Endothelial cell of umbilical vein (primary cell): Measurements from ENCODE around the gene STUM. TPM values are rescaled to one million over a fixed set of nuclear protein-coding genes. Genes with fewer than 3 reads are reported as not detected.

ENCODE experiments used
- BruUV-seq: library from RNA; stranded (reverse); fragments of 400-500 nt; replicated peaks from 2 replicates; lab custom pipeline; 2021; lab: Mats Ljungman, UMichigan
- CTCF ChIA-PET: fragments of 300-600, 350-600 bp; sonication (Branson Sonifier 250); formaldehyde crosslinking; loops from one replicate; lab custom pipeline; 2021; ENCODE audit warnings: antibody characterized with exemption, inconsistent platforms; lab: Charles Lee
- POLR2A ChIA-PET: fragments of 300-600, 350-600 bp; sonication (Branson Sonifier 250); formaldehyde crosslinking; loops from one replicate; lab custom pipeline; 2021; ENCODE audit warnings: antibody characterized with exemption, inconsistent platforms; lab: Charles Lee
- DNase-seq: peaks from one replicate; pipeline ENCODE4 v3.0.0-alpha.2; 2011; ENCODE audit warnings: low read depth, low spot score
- FAIRE-seq: peaks from 2 replicates; lab custom pipeline; 2011; peaks lifted over from hg19 to GRCh38; lab: Jason Lieb, UNC
- H2AFZ ChIP-seq: 2 replicates; pipeline ENCODE4 v1.6.0; 2012; ENCODE audit warnings: low read depth, low read length, control low read depth, inconsistent platforms
- H3K27ac ChIP-seq: 2 replicates; pipeline ENCODE4 v1.5.1; 2011; ENCODE audit warnings: low read depth, mild to moderate bottlenecking, control low read depth, low read length, moderate library complexity; ENCODE audit not compliant: insufficient read depth
- H3K27me3 ChIP-seq, 2 experiments: 2 replicates each; pipeline versions ENCODE4 v1.6.0 to v1.6.1; 2011; ENCODE audit warnings: low read length in 2 of 2, mixed read lengths in 1 of 2; ENCODE audit not compliant: control insufficient read depth in 2 of 2, insufficient read depth in 2 of 2
- H3K36me3 ChIP-seq, 2 experiments: 2 replicates in 1 of 2; 3 replicates in 1 of 2; pipeline ENCODE4 v1.5.1; 2011; ENCODE audit warnings: low read length in 2 of 2, mild to moderate bottlenecking in 1 of 2, moderate library complexity in 1 of 2; ENCODE audit not compliant: control insufficient read depth in 2 of 2, insufficient read depth in 2 of 2; ENCODE audit errors: extremely low read depth in 1 of 2
- H3K4me1 ChIP-seq: 3 replicates; pipeline ENCODE4 v1.5.1; 2011; ENCODE audit warnings: mild to moderate bottlenecking, low read length; ENCODE audit not compliant: control insufficient read depth, insufficient read depth; ENCODE audit errors: extremely low read depth
- H3K4me2 ChIP-seq: 2 replicates; pipeline ENCODE4 v1.6.1; 2011; ENCODE audit warnings: low read length, control low read depth, mixed read lengths; ENCODE audit not compliant: insufficient read depth
- H3K4me3 ChIP-seq, 3 experiments: fragments of 200-600 bp in 1 of 3; sonication (generic), shearing (Covaris generic) in 1 of 3; replicated peaks in 1 of 3; 2 replicates each; pipeline ENCODE4 v1.5.1; 2011 to 2016; ENCODE audit warnings: control low read depth in 3 of 3, low read length in 3 of 3, mild to moderate bottlenecking in 2 of 3, inconsistent platforms in 1 of 3, low read depth in 1 of 3, moderate library complexity in 1 of 3; ENCODE audit not compliant: insufficient read depth in 1 of 3
- H3K79me2 ChIP-seq: 2 replicates; pipeline ENCODE4 v1.6.0; 2012; ENCODE audit warnings: low read length, inconsistent platforms; ENCODE audit not compliant: control insufficient read depth, insufficient read depth
- H3K9ac ChIP-seq: replicated peaks from 2 replicates; pipeline ENCODE3; 2011; ENCODE audit warnings: low read length, control low read depth; ENCODE audit not compliant: insufficient read depth; ENCODE audit errors: extremely low read depth
- H3K9me1 ChIP-seq: replicated peaks from 3 replicates; pipeline ENCODE4 v1.6.0; 2011; ENCODE audit warnings: mild to moderate bottlenecking, low read length; ENCODE audit not compliant: control insufficient read depth, insufficient read depth; ENCODE audit errors: extremely low read depth
- H3K9me3 ChIP-seq: replicated peaks from 2 replicates; pipeline ENCODE4 v1.5.1; 2012; ENCODE audit warnings: low read length, inconsistent platforms; ENCODE audit not compliant: control insufficient read depth, insufficient read depth
- H4K20me1 ChIP-seq: replicated peaks from 2 replicates; pipeline ENCODE3; 2011; ENCODE audit warnings: mild to moderate bottlenecking, low read length; ENCODE audit not compliant: control insufficient read depth, insufficient read depth; ENCODE audit errors: extremely low read depth
- EZH2 ChIP-seq: IDR thresholded peaks from 2 replicates; pipeline ENCODE4 v1.6.1; 2012; ENCODE audit warnings: borderline replicate concordance, low read depth, mild to moderate bottlenecking, moderate library complexity, low read length, inconsistent platforms; ENCODE audit not compliant: severe bottlenecking
- FOS ChIP-seq: IDR thresholded peaks from 2 replicates; pipeline ENCODE4 v1.6.1; 2011; ENCODE audit warnings: mild to moderate bottlenecking, low read length, moderate library complexity, borderline replicate concordance; ENCODE audit not compliant: insufficient read depth
- GATA2 ChIP-seq: IDR thresholded peaks from 2 replicates; pipeline ENCODE4 v1.7.0; 2011; ENCODE audit warnings: low read depth, mild to moderate bottlenecking, moderate library complexity, mixed read lengths, low read length; ENCODE audit not compliant: insufficient read length, insufficient read depth
- JUN ChIP-seq: IDR thresholded peaks from 2 replicates; pipeline ENCODE4 v1.6.1; 2011; ENCODE audit warnings: borderline replicate concordance, low read depth; ENCODE audit not compliant: insufficient read length, insufficient read depth
- MYC ChIP-seq: IDR thresholded peaks from one replicate; pipeline ENCODE4 v1.6.1; 2011; ENCODE audit warnings: mild to moderate bottlenecking, low read depth, low read length
- POLR2A ChIP-seq: IDR thresholded peaks from 2 replicates; pipeline ENCODE4 v1.6.1; 2012; ENCODE audit warnings: low read depth, mild to moderate bottlenecking, control low read depth, low read length
- POLR2AphosphoS5 ChIP-seq: IDR thresholded peaks from 2 replicates; pipeline ENCODE4 v1.6.1; 2012; ENCODE audit warnings: low read depth, mild to moderate bottlenecking, control low read depth, low read length, moderate library complexity; ENCODE audit not compliant: insufficient read depth
- dilution Hi-C: fragments of 300-500 bp; cut with MboI; formaldehyde crosslinking; loops from one replicate; pipeline ENCODE4 v1.15.0; 2019; ENCODE audit warnings: low sequenced_read_pairs; ENCODE audit not compliant: extremely low pct_ligation_motif_present
- intact Hi-C: fragments of 100-400 bp; cut with micrococcal nuclease; formaldehyde crosslinking; loops from one replicate; pipeline ENCODE4 v1.10.0; 2022
- polyA plus RNA-seq, 4 experiments: library from polyadenylated mRNA; depleted of rRNA in 3 of 4; stranded (reverse) in 3 of 4; unstranded in 1 of 4; fragments of >200 nt; gene quantifications; 2 replicates each; pipeline versions ENCODE4 v1.2.1 to v1.2.3, GENCODE V29; 2011 to 2012; ENCODE audit warnings: missing spikeins in 1 of 4
- total RNA-seq: library from RNA; stranded (reverse); gene quantifications from 2 replicates; pipeline ENCODE4 v1.2.3, GENCODE V29; 2021
- TF ChIP-seq, protein P1 (sequence below): IDR thresholded peaks from 2 replicates; pipeline ENCODE4 v1.6.1; 2011; ENCODE audit not compliant: insufficient read depth, insufficient read length
- TF ChIP-seq, protein P2 (sequence below), 2 donors: IDR thresholded peaks; 1 replicate in 1 of 2; 2 replicates in 1 of 2; pipeline ENCODE4 v1.5.1; 2011; ENCODE audit warnings: low read length in 2 of 2, mild to moderate bottlenecking in 2 of 2, moderate library complexity in 2 of 2, control low read depth in 1 of 2, inconsistent platforms in 1 of 2, low read depth in 1 of 2; ENCODE audit not compliant: insufficient read depth in 1 of 2; ENCODE audit errors: extremely low read depth in 1 of 2

The STUM gene
- total and polyA plus RNA-seq, 2 donors (not counting 3 experiments of a cell fraction or from before 2014, with no cell fraction given), result not detected

DNA sequence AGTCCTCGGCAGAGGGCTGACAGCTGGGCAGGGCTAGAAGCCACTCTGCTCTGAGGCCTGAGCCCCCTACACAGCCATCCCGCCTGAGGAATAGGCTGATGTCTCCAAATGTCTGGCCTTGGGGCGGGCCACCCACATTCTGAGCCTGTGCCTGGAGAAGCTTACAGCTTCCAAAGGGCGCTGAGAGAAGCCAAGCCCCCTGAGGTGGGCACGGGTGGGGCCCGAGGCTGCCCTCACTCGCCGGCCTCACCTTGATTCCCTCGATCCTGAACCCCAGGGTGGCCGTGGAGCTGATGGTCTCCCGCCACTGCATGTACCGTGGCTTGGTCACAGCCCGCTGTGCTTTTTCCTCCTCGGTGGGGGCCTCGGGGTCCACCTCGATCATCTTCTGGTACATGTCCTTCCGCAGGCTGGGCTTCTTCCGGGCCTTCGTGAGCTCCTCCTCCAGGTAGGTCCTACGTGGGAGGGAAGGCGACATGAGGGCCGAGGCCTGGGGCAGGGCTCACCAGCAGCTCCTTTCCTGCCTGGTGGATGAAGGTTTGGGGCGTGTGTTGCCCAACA lies 93.2 kb downstream of the STUM start:
- Histone ChIP-seq H3K36me3 (peaks cover 0 to 24% of the 10 kb centered on the region in 2 experiments), H3K9me3 (no peaks in the 10 kb centered on the region), H3K4me2 (no peak overlapping the region), H3K9me1 (no peaks in the 10 kb centered on the region), H3K27ac (no peak overlapping the region), H3K4me3 (no peak overlapping the region), H2AFZ (no peak overlapping the region), H3K9ac (no peak overlapping the region), H3K79me2 (no peaks in the 10 kb centered on the region), H3K4me1 (no peaks in the 10 kb centered on the region), H3K27me3 (no peaks in the 10 kb centered on the region), H4K20me1 (no peaks in the 10 kb centered on the region)
- DNase-seq (no peak), FAIRE-seq (no peak)
- ChIA-PET CTCF (interaction anchor here (0.8 to 2.2 kb wide), 4 partner anchors 15 to 188 kb away, joined by 3 to 5 read pairs (median 4); no protein-coding TSS in a partner anchor), POLR2A (no interaction called here)
- BruUV-seq, result no TSS peak
- dilution Hi-C loops, result no loop called here
- intact Hi-C loops, result no loop called here
- TF ChIP-seq MYC, result no peak

DNA sequence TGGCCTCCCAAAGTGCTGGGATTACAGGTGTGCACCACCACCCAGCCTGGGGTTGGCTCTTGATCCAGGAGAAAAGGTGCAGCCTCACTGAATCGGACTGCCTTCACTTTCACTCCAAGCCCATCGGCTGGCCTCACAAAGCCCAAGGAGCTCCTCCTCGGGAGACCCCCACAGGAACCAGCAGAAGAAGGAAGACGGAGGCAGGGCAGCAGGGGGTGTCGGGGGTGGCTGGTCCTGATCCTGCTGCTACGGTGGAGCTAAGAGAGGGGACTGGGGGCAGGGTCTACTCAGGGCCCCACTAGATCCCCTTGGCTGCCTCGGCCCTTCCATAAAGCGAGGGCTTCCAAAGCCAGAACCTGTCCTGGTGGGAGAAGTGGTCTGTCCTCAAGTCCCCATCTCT lies 93.9 kb downstream of the STUM start:
- H2AFZ ChIP-seq, result no peak overlapping the region
- no peaks in the 10 kb centered on the region for H3K9me3 ChIP-seq
- H3K4me2 ChIP-seq, result no peak overlapping the region
- no peaks in the 10 kb centered on the region for H3K4me1 ChIP-seq
- dilution Hi-C loops, result no loop called here
- no peak for TF ChIP-seq JUN
- TF ChIP-seq FOS, result no peak
- TF ChIP-seq, protein P1, sequence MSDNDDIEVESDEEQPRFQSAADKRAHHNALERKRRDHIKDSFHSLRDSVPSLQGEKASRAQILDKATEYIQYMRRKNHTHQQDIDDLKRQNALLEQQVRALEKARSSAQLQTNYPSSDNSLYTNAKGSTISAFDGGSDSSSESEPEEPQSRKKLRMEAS, result no peak
- TF ChIP-seq, protein P2, sequence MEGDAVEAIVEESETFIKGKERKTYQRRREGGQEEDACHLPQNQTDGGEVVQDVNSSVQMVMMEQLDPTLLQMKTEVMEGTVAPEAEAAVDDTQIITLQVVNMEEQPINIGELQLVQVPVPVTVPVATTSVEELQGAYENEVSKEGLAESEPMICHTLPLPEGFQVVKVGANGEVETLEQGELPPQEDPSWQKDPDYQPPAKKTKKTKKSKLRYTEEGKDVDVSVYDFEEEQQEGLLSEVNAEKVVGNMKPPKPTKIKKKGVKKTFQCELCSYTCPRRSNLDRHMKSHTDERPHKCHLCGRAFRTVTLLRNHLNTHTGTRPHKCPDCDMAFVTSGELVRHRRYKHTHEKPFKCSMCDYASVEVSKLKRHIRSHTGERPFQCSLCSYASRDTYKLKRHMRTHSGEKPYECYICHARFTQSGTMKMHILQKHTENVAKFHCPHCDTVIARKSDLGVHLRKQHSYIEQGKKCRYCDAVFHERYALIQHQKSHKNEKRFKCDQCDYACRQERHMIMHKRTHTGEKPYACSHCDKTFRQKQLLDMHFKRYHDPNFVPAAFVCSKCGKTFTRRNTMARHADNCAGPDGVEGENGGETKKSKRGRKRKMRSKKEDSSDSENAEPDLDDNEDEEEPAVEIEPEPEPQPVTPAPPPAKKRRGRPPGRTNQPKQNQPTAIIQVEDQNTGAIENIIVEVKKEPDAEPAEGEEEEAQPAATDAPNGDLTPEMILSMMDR (IDR thresholded peaks at IDR 0.05; ENCODE audit: extremely low read depth in 1 of 2, insufficient read depth in 1 of 2, low read depth in 1 of 2, low read length in 2 of 2), result no peak
- TF ChIP-seq MYC, result no peak
- TF ChIP-seq POLR2AphosphoS5, result no peak
- no peak for TF ChIP-seq POLR2A
- TF ChIP-seq EZH2, result no peak
- TF ChIP-seq GATA2, result no peak
- H3K9ac ChIP-seq, result no peak overlapping the region
- BruUV-seq, result no TSS peak
- peaks cover 0 to 23% of the 10 kb centered on the region in 2 experiments for H3K36me3 ChIP-seq
- H3K4me3 ChIP-seq, result no peak overlapping the region
- H3K79me2 ChIP-seq, result no peaks in the 10 kb centered on the region
- ChIA-PET POLR2A (no interaction called here), CTCF (interaction anchor here (1.4 to 2.2 kb wide), 2 partner anchors 16 to 186 kb away, joined by 5 read pairs; no protein-coding TSS in a partner anchor)
- no peaks in the 10 kb centered on the region for H3K27me3 ChIP-seq
- H3K9me1 ChIP-seq, result no peaks in the 10 kb centered on the region
- no peak for DNase-seq
- FAIRE-seq, result no peak
- intact Hi-C loops, result no loop called here
- no peak overlapping the region for H3K27ac ChIP-seq
- no peaks in the 10 kb centered on the region for H4K20me1 ChIP-seq
